ENCODE measurements around the gene DDI2. TPM values are rescaled to one million over a fixed set of nuclear protein-coding genes. Genes with fewer than 3 reads are reported as not detected.
A peak's percentile ranks its signal among the peaks of the same experiment; 100 is the strongest.

DDI2 gene
- total and polyA plus RNA-seq, 9 of the 15 experiments (the other 6 are each of a cell fraction or from before 2014, with no cell fraction given) = 6.5 to 48.4 (median 21.2) TPM

DNA sequence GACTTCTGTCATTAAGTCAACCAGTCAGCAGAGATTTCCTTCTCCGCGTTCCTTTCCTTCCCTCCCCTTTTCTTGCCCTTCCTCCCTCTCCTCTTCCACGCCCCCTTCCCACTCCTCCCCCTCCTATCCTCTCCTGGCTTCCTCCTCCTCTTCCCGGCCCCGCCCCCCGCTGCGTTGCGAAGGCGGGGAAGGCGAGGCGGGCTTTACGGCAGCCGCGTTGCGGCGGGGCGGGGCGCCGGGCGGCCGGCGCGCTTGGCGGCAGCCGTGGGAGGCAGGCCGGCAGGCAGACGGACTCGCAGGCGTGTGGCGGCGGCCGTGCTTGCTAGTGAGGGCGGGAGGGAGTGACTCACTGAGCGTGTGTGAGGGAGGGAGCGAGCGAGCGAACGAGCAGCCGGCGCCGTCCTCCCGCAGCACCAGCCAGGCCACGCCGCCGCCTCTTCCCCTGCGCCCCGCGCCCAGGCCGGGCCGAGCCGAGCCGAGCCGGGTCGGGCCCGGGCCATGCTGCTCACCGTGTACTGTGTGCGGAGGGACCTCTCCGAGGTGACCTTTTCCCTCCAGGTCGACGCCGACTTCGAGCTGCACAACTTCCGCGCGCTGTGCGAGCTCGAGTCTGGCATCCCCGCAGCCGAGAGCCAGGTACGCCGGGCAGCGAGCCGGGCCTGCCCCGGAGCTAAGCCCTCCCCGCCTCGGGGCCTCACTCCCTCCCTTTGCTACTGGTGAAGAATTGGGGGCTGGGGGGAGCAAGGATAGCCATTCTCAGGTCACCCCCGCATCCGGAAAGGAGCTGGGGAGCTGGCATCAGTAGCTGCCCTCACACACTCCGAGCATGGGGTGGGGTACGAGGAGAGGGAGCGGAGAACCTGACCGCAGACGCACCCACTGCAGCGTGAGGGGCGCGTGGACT is at the start of gene DDI2 (continued):
- TF ChIP-seq XRCC5 (IDR thresholded peaks at IDR 0.05; ENCODE audit: low read depth, low read length) (no peak), HNRNPLL (IDR thresholded peaks at IDR 0.05; ENCODE audit: low read depth, low read length, poor library complexity, severe bottlenecking) (peak; percentile 85), KLF13 (tag; IDR thresholded peaks at IDR 0.05; ENCODE audit: borderline replicate concordance, low read depth) (peak; percentile 90), ZC3H11A (IDR thresholded peaks at IDR 0.05; ENCODE audit: low read depth, low read length) (no peak), KAT8 (IDR thresholded peaks at IDR 0.05; ENCODE audit: low read depth) (no peak), ZNF57 (CRISPR knock-in tag; IDR thresholded peaks at IDR 0.05) (0 out of 2 replicates have a peak, but pooled peaks have one; percentile 76), NCOA6 (IDR thresholded peaks at IDR 0.05) (no peak), ZNF586 (CRISPR knock-in tag; conservative IDR thresholded peaks at IDR 0.05) (no peak), ZNF3 (CRISPR knock-in tag; IDR thresholded peaks at IDR 0.05) (no peak), ZNF175 (CRISPR knock-in tag; IDR thresholded peaks at IDR 0.05; ENCODE audit: low read depth) (peak; percentile 73; the same call in 1 of the 2 replicates), SMARCE1 (IDR thresholded peaks at IDR 0.05) (peak; percentile 26; the same call in 1 of the 2 replicates), DMBX1 (CRISPR knock-in tag; IDR thresholded peaks at IDR 0.05; ENCODE audit: borderline replicate concordance) (no peak; the same call in 1 of the 2 replicates), ZC3H4 (CRISPR knock-in tag; IDR thresholded peaks at IDR 0.05; ENCODE audit: borderline replicate concordance) (peak; percentile 92), CTBP1 (IDR thresholded peaks at IDR 0.05; ENCODE audit: borderline replicate concordance) (peak; percentile 97), PML (IDR thresholded peaks at IDR 0.05; ENCODE audit: low read length) (peak; percentile 50; the same call in 1 of the 2 replicates), NR2F6 (CRISPR knock-in tag; IDR thresholded peaks at IDR 0.05) (no peak), POLR2A (conservative IDR thresholded peaks at IDR 0.05) (peak; percentile 74), ZNF644 (tag; IDR thresholded peaks at IDR 0.05; ENCODE audit: low read depth) (no peak), ATF6 (CRISPR knock-in tag; IDR thresholded peaks at IDR 0.05) (0 out of 2 replicates have a peak, but pooled peaks have one; percentile 22), EGR1 (conservative IDR thresholded peaks at IDR 0.05) (peak; percentile 94), NR3C1 (CRISPR knock-in tag; IDR thresholded peaks at IDR 0.05) (no peak; the same call in 1 of the 2 replicates), PCBP1 (IDR thresholded peaks at IDR 0.05; ENCODE audit: low read depth, low read length, poor library complexity, severe bottlenecking) (peak; percentile 94), ZNF668 (CRISPR knock-in tag; IDR thresholded peaks at IDR 0.05) (peak; percentile 12; the same call in 1 of the 2 replicates)
- TF ChIP-seq, protein P1, sequence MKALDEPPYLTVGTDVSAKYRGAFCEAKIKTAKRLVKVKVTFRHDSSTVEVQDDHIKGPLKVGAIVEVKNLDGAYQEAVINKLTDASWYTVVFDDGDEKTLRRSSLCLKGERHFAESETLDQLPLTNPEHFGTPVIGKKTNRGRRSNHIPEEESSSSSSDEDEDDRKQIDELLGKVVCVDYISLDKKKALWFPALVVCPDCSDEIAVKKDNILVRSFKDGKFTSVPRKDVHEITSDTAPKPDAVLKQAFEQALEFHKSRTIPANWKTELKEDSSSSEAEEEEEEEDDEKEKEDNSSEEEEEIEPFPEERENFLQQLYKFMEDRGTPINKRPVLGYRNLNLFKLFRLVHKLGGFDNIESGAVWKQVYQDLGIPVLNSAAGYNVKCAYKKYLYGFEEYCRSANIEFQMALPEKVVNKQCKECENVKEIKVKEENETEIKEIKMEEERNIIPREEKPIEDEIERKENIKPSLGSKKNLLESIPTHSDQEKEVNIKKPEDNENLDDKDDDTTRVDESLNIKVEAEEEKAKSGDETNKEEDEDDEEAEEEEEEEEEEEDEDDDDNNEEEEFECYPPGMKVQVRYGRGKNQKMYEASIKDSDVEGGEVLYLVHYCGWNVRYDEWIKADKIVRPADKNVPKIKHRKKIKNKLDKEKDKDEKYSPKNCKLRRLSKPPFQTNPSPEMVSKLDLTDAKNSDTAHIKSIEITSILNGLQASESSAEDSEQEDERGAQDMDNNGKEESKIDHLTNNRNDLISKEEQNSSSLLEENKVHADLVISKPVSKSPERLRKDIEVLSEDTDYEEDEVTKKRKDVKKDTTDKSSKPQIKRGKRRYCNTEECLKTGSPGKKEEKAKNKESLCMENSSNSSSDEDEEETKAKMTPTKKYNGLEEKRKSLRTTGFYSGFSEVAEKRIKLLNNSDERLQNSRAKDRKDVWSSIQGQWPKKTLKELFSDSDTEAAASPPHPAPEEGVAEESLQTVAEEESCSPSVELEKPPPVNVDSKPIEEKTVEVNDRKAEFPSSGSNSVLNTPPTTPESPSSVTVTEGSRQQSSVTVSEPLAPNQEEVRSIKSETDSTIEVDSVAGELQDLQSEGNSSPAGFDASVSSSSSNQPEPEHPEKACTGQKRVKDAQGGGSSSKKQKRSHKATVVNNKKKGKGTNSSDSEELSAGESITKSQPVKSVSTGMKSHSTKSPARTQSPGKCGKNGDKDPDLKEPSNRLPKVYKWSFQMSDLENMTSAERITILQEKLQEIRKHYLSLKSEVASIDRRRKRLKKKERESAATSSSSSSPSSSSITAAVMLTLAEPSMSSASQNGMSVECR (CRISPR knock-in tag; IDR thresholded peaks at IDR 0.05) = peak; percentile 94
